HG03378 (cell line): ENCODE measurements around the gene RIMS1.

Experiments
- ATAC-seq: cut with Tn5 transposase; IDR thresholded peaks from one replicate; pipeline ENCODE4 v1.9.1; 2021; ENCODE audit warnings: mild to moderate bottlenecking, moderate library complexity; ENCODE audit not compliant: unreplicated experiment

Gene RIMS1

GRCh38 chr6:72403413-72403812, 517.1 kb downstream of the RIMS1 start:
- ATAC-seq, result no peak

- ATAC-seq, result no peak
Observed at GRCh38 chr6:72406517-72406916, 520.2 kb downstream of the RIMS1 start.

- ATAC-seq, result no peak
Observed at GRCh38 chr6:72410769-72411168, 524.4 kb downstream of the RIMS1 start.

GRCh38 chr6:72411872-72412708, 525.7 kb downstream of the RIMS1 start:
- ATAC-seq, result peak; percentile 89

GRCh38 chr6:72412709-72413044, 526.3 kb downstream of the RIMS1 start:
- ATAC-seq, result no peak

- ATAC-seq, result no peak
Observed at GRCh38 chr6:72413884-72414283, 527.5 kb downstream of the RIMS1 start.

- no peak for ATAC-seq
Observed at GRCh38 chr6:72414657-72415056, 528.3 kb downstream of the RIMS1 start.

GRCh38 chr6:72416744-72417465, 530.6 kb downstream of the RIMS1 start:
- ATAC-seq, result no peak

- ATAC-seq, result no peak
Observed at GRCh38 chr6:72417759-72418158, 531.4 kb downstream of the RIMS1 start.

GRCh38 chr6:72418495-72418894, 532.1 kb downstream of the RIMS1 start:
- no peak for ATAC-seq

- no peak for ATAC-seq
Observed at GRCh38 chr6:72419966-72420365, 533.6 kb downstream of the RIMS1 start.

- no peak for ATAC-seq
Observed at GRCh38 chr6:72420409-72420808, 534.1 kb downstream of the RIMS1 start.

GRCh38 chr6:72421387-72421786, 535.0 kb downstream of the RIMS1 start:
- ATAC-seq, result no peak

GRCh38 chr6:72422171-72422570, 535.8 kb downstream of the RIMS1 start:
- no peak for ATAC-seq

- ATAC-seq, result no peak
Observed at GRCh38 chr6:72424476-72424875, 538.1 kb downstream of the RIMS1 start.

GRCh38 chr6:72425003-72425681, 538.8 kb downstream of the RIMS1 start:
- ATAC-seq, result no peak

- ATAC-seq, result no peak
Observed at GRCh38 chr6:72440611-72441010, 554.3 kb downstream of the RIMS1 start.

- ATAC-seq, result no peak
Observed at GRCh38 chr6:72446430-72446829, 560.1 kb downstream of the RIMS1 start.
